Body of pancreas (tissue), 4 donors: ENCODE results near the gene ICA1L. TPM values are rescaled to one million over a fixed set of nuclear protein-coding genes. Genes with fewer than 3 reads are reported as not detected.
"Not testable (repeated sequence)": the region's sequence is repeated elsewhere in the genome, so short reads cannot be mapped to it uniquely, and the experiment has no call there.

Experiments used
- ATAC-seq: fragments of 150-250 bp; one replicate; pipeline ENCODE4 v1.9.1; 2016
- DNase-seq, 4 donors: peaks; one replicate each; pipeline ENCODE4 v3.0.0-alpha.2; 2019
- H3K27ac ChIP-seq, 4 donors: fragments of 200-600 bp; sonication (generic); 1 replicate in 3 of 4; 2 replicates in 1 of 4; pipeline versions ENCODE4 v1.5.1 to v1.6.1; 2016 to 2019; ENCODE audit warnings: mild to moderate bottlenecking in 1 of 4, mixed read lengths in 1 of 4, moderate library complexity in 1 of 4
- H3K27me3 ChIP-seq, 2 donors: fragments of 200-600 bp; sonication (generic); one replicate each; pipeline ENCODE4 v1.6.0; 2016; ENCODE audit warnings: mild to moderate bottlenecking in 1 of 2
- H3K36me3 ChIP-seq, 2 donors: fragments of 200-600 bp; sonication (generic); replicated peaks in 1 of 2; 2 replicates each; pipeline ENCODE4 v1.5.1; 2016; ENCODE audit warnings: low read depth in 2 of 2; ENCODE audit not compliant: insufficient read depth in 1 of 2
- H3K4me1 ChIP-seq: fragments of 200-600 bp; sonication (generic); one replicate; pipeline ENCODE4 v1.6.0; 2016
- H3K4me3 ChIP-seq, 2 donors: fragments of 200-600 bp; sonication (generic); 1 replicate in 1 of 2; 2 replicates in 1 of 2; pipeline ENCODE4 v1.5.1; 2016 to 2019
- H3K9me3 ChIP-seq, 3 donors: fragments of 200-600 bp; sonication (generic); 1 replicate in 2 of 3; 2 replicates in 1 of 3; pipeline ENCODE4 v1.5.1; 2016
- POLR2A ChIP-seq, 3 donors: fragments of 450-650 bp; IDR thresholded peaks; one replicate each; pipeline ENCODE4 v1.6.1; 2016; ENCODE audit warnings: antibody characterized with exemption in 3 of 3, mild to moderate bottlenecking in 2 of 3
- WGBS, 2 donors: methylation state at CpG; one replicate each; pipeline ENCODE4 v1.1.5; 2017; 5-methylcytosine and 5-hydroxymethylcytosine counted together
- intact Hi-C: fragments of 100-400 bp; cut with DNase I; formaldehyde crosslinking; loops from one replicate; pipeline ENCODE4 v1.15.1; 2023
- total RNA-seq, 2 donors: library from RNA; depleted of rRNA; stranded (reverse); fragments of >200 nt; gene quantifications; one replicate each; pipeline ENCODE4 v1.1.0, GENCODE V29; 2016
- TF ChIP-seq, protein P1 (sequence below), 7 experiments: fragments of 450-650 bp in 4 of 7; fragments of 200-600 bp in 3 of 7; sonication (generic) in 3 of 7; IDR thresholded peaks; one replicate each; pipeline ENCODE4 v1.5.1; 2016 to 2019; ENCODE audit warnings: antibody characterized with exemption in 7 of 7

The ICA1L gene
- 10 to 100 TPM in 1 of 2 donors, 1 to 10 TPM in 1; 6.7 to 34.6 TPM for total RNA-seq

DNA sequence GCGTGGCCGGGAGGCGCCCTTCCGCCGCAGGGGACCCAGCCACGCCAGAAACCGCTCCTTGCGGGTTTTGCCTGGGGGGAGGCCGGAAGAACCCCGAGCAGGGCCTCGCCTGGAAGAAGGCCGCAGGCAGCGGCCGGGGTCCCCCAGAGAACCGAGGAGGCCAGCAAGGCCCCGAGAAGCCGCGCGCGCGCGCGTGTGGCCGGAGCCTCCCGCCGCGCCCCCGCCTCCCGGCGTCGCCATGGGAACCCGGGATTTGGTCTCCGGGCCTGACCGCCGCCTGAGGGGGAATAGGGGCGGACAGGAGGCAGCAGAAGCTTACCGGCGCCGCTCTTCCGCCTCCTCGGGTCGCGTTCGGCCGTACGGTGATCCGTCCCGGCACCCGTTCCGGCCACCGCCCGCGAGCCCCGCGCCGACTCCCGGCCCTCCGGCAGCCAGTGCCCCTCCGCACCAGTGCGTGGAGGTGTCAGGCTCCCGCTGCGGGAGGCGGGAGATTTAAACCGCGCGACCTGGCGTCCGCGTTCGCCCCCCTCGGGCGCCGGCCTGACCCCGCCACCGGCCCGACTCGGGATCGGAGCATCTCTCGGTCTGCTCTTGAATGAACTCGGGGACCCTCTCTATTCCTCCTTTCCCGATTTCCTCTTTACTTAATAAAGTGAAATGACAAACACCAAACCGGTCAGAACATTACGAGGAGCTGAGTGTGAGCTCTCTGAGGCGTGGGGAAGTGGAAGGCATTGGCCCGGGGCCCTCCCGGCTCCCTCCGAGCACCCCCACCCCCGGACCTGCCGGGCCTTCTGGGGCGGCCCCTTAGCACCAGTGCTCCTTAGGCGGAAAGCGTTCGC is at the start of gene ICA1L:
Gene ICA1L, minus strand, starts transcription at position 467 of the 842 bp plus-strand sequence. CDS start 42,757 bp downstream, outside the sequence.
- no peaks in the 10 kb centered on the region for H3K9me3 ChIP-seq
- H3K36me3 ChIP-seq, result no peaks in the 10 kb centered on the region
- peaks cover 4% of the 10 kb centered on the region for H3K4me1 ChIP-seq
- DNase-seq (peak; percentile 62 to 76 (median 68)), ATAC-seq (peak; percentile 77)
- 0 to 1% methylated on average over 29 to 93 of the region's 93 CpGs for WGBS, 2 donors
- no peaks in the 10 kb centered on the region for H3K27me3 ChIP-seq
- peak within 1 kb of the TSS; percentile 44 to 89 for H3K4me3 ChIP-seq
- TF ChIP-seq, protein P1, sequence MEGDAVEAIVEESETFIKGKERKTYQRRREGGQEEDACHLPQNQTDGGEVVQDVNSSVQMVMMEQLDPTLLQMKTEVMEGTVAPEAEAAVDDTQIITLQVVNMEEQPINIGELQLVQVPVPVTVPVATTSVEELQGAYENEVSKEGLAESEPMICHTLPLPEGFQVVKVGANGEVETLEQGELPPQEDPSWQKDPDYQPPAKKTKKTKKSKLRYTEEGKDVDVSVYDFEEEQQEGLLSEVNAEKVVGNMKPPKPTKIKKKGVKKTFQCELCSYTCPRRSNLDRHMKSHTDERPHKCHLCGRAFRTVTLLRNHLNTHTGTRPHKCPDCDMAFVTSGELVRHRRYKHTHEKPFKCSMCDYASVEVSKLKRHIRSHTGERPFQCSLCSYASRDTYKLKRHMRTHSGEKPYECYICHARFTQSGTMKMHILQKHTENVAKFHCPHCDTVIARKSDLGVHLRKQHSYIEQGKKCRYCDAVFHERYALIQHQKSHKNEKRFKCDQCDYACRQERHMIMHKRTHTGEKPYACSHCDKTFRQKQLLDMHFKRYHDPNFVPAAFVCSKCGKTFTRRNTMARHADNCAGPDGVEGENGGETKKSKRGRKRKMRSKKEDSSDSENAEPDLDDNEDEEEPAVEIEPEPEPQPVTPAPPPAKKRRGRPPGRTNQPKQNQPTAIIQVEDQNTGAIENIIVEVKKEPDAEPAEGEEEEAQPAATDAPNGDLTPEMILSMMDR (IDR thresholded peaks at IDR 0.05), result peak in 1 of 7 experiments; percentile 9
- TF ChIP-seq POLR2A (IDR thresholded peaks at IDR 0.05), result no peak
- peak within 1 kb of the TSS; percentile 50 to 90 (median 84) for H3K27ac ChIP-seq
- intact Hi-C loops, result no loop called here

DNA sequence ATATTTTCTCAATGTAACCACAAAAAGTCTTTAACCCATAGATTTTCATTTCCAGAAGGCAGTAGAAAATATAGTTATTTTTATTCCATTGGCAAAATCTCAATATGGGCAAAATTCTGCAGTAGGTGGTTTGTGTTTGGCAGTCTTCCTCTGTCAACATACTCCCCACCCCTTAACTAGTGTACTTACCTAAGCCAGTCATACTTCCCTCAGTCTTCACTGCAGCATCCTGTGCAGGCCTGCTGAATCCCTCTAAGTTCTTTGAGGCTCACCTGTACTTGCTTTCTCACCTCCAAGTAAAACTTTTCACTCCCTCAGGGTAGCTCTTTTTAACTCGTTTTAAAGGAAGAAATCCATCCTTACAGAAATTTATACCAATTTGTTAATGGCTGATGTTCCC is 47.3 kb upstream of the ICA1L start:
- H3K27ac ChIP-seq, result no peak overlapping the region
- H3K4me1 ChIP-seq, result no peaks in the 10 kb centered on the region
- WGBS, 2 donors, result 84 to 89% methylated on average over 1 of the region's 1 CpG
- H3K4me3 ChIP-seq, result no peak overlapping the region
- no peak for DNase-seq
- intact Hi-C loops, result no loop called here
- TF ChIP-seq, protein P1 (IDR thresholded peaks at IDR 0.05), result no peak
- no peak for TF ChIP-seq POLR2A (IDR thresholded peaks at IDR 0.05)
- no peaks in the 10 kb centered on the region for H3K27me3 ChIP-seq
- no peaks in the 10 kb centered on the region for H3K9me3 ChIP-seq
- ATAC-seq, result no peak
- H3K36me3 ChIP-seq, result no peaks in the 10 kb centered on the region

DNA sequence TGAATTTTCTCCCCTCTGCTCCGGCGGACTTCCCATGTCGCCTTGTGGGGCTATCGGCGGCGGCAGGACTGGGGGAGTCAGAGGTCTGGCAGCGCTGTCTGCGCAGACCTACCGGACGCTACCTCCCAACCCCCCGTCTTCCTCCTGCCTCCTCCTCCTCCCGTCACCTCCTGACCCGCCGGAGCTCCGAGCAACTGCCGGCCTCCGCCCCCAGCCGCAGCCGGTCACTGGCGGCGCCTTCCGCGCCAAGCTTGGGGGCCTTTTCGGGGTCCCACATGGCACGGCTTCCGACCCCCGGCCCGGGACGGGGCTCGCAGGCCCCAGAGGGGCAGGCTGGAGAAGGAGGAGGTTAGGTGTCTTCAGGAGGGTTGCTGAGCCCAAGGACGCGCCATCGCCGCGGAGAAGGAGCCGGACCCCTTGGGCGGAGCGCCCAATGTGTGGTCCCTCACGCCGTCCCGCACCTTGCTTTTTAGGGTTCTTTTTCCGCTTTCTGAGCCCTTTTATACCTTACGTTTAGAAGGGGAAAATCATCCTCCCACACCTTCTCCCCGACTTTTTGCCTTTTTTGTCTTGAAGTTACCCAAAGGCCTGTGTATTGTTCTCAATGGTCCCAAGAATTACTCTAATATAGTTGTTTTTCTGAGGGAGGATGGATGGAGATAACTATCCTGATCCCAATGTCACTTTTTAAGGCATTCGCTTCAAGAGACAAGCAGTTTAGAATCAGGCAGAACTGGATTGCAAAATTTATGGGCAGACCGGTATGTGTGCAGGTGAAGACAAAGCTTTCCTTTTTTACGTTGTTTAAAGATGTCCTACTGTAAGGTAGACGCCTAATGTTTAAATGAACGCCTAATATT is 41.0 kb upstream of the ICA1L start:
- peak overlapping the region; percentile 69 to 74 for H3K4me3 ChIP-seq
- H3K9me3 ChIP-seq, DNase-seq, H3K27me3 ChIP-seq, intact Hi-C loops, H3K36me3 ChIP-seq: not testable (repeated sequence)
- peak overlapping the region in 3 of 4 donors; percentile 57 to 92 (median 88) for H3K27ac ChIP-seq
- TF ChIP-seq, protein P1 (IDR thresholded peaks at IDR 0.05), result peak in 1 of 7 experiments; percentile 4
- 0 to 4% methylated on average over 7 to 10 of the region's 49 CpGs for WGBS, 2 donors
- H3K4me1 ChIP-seq, result peaks cover 11% of the 10 kb centered on the region
- ATAC-seq, result peak; percentile 64

DNA sequence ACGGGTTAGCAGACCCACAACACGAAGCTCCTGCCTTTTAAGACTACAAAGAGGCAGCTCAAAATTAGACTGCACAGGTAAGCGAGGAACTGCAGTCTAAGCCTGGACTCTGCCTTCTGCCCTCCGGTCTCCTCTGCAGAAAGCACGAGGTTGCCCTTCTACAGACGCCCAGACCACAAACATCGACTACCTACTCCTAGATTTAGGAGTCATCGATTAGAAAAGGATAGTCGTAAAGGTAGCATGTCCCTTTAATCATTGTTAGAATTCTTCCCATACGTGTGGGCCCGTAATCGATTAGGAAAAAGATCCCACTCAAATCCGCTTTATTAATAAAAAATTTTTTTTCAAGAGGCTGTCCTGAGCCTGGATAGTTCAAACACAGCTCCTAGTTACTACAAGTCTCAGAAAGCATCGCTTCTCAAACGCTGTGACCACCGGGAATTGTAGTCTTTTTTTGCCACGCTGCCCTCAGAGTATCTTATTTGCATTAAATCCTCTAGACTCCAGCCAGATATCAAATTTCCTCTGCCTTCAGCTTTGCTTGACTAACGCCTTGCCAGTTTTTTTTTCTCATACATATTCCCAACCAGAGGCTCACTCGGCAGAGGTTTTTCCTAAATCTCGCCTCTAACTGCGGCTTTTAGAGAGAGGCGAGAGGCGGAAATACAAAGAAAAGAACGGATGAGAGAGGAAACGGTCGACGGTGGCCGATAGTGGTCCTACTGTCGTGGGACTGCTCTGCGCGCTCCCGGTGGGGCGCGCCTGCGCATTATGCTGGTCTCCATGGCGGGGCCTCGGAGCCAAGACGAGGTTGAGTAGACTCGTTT is 40.2 kb upstream of the ICA1L start, which contains the start of the genes CARF and WDR12:
Gene CARF, plus strand, starts transcription at position 764 of the 830 bp plus-strand sequence. CDS start 29,628 bp downstream, outside the sequence.
Gene WDR12, minus strand, starts transcription at position 162 of the 830 bp plus-strand sequence. CDS start 197 bp downstream, outside the sequence.
- ATAC-seq (peak; percentile 95), DNase-seq (peak; percentile 92 to 98 (median 94))
- peak within 1 kb of the TSS; percentile 69 to 74 for H3K4me3 ChIP-seq
- peak within 1 kb of the TSS in 3 of 4 donors; percentile 57 to 92 (median 88) for H3K27ac ChIP-seq
- TF ChIP-seq, protein P1 (IDR thresholded peaks at IDR 0.05), result peak in 3 of 7 experiments; percentile 4 to 5 (median 5)
- TF ChIP-seq POLR2A (IDR thresholded peaks at IDR 0.05), result peak in 2 of 3 donors; percentile 76 to 78
- H3K36me3 ChIP-seq, result no peaks in the 10 kb centered on the region
- 0 to 1% methylated on average over 31 to 39 of the region's 39 CpGs for WGBS, 2 donors
- intact Hi-C loops, result no loop called here
- no peaks in the 10 kb centered on the region for H3K9me3 ChIP-seq
- peaks cover 11% of the 10 kb centered on the region for H3K4me1 ChIP-seq
- H3K27me3 ChIP-seq, result no peaks in the 10 kb centered on the region
